ENCODE measurements around the gene ADAMTS18.

GRCh38 chr16:77364770-77365169 lies 70.1 kb downstream of the ADAMTS18 start:
- TF ChIP-seq FOXJ3 (CRISPR knock-in tag; IDR thresholded peaks at IDR 0.05) (no peak), ZNF449 (CRISPR knock-in tag; IDR thresholded peaks at IDR 0.05) (no peak), EP300 (IDR thresholded peaks at IDR 0.05; ENCODE audit: low read length) (no peak), EZH2 (IDR thresholded peaks at IDR 0.05; ENCODE audit: borderline replicate concordance, low read depth, low read length) (no peak), KDM1A (IDR thresholded peaks at IDR 0.05) (no peak), SPI1 (IDR thresholded peaks at IDR 0.05; ENCODE audit: borderline replicate concordance, low read depth, low read length) (no peak), TAF1 (IDR thresholded peaks at IDR 0.05; ENCODE audit: control insufficient read depth, extremely low read depth, insufficient read depth, low read length, severe bottlenecking) (no peak), NFATC3 (IDR thresholded peaks at IDR 0.05) (no peak), MYC (IDR thresholded peaks at IDR 0.05; ENCODE audit: low read depth, low read length) (no peak), MYC (CRISPR knock-in tag; IDR thresholded peaks at IDR 0.05; ENCODE audit: borderline replicate concordance, low read depth) (no peak)
